Activated CD4-positive, CD25-positive, alpha-beta regulatory T cell (primary cell): ENCODE data around the gene ANKRD2.
"Not testable (repeated sequence)": the region's sequence is repeated elsewhere in the genome, so short reads cannot be mapped to it uniquely, and the experiment has no call there.

Source experiments
- DNase-seq, 4 experiments: peaks; one replicate each; lab custom pipeline; 2025; lab: John Stamatoyannopoulos, UW

ANKRD2 gene, protein sequence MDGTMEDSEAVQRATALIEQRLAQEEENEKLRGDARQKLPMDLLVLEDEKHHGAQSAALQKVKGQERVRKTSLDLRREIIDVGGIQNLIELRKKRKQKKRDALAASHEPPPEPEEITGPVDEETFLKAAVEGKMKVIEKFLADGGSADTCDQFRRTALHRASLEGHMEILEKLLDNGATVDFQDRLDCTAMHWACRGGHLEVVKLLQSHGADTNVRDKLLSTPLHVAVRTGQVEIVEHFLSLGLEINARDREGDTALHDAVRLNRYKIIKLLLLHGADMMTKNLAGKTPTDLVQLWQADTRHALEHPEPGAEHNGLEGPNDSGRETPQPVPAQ

DNA sequence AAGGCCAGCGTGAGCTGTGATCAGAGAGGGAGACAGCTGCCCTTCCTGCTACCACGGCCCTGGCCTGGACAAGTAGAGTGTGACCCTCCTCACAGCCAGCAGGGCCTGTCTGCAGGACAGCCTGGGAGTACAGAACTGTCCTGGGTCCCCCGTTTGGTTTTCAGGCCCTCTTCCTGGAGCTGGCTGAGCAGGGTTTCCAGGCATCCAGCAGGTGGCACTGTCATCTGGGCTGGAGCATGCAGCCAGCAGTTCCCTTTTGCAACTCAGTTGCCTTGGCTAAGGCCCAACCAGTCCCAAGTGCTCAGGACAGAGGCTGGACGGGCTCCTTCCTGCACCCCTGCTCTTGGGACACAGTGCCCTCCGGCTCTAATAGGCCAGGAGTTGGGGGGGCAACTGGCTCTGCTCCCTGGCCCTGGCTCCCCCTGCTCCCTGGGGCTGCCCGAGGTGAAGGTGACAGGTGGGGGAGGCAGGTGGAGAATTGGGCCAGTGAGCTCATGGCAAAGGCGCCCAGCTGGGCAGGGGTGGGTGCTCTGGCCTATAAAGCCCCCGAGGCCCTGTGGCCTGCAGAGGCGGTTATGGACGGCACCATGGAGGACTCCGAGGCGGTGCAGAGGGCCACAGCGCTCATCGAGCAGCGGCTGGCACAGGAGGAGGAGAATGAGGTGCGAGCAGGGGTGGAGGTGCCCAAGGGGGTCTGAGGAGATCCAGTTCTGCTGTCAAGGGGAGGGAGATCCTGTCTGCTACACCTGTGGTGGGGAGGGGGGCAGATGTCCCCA is at the start of gene ANKRD2:
TSS of gene ANKRD2 (plus strand) at position 566 of the 776 bp plus-strand sequence. CDS start at position 576, 10 bp downstream.
- peak; percentile 11 to 26 (median 15) for DNase-seq

- no peak for DNase-seq
Measured at GRCh38 chr10:97522937-97523336, 49.6 kb upstream of the ANKRD2 start.

- no peak for DNase-seq
Measured at GRCh38 chr10:97525086-97525485, 47.5 kb upstream of the ANKRD2 start.

- no peak for DNase-seq
Measured at GRCh38 chr10:97525683-97526110, 46.9 kb upstream of the ANKRD2 start.

DNA sequence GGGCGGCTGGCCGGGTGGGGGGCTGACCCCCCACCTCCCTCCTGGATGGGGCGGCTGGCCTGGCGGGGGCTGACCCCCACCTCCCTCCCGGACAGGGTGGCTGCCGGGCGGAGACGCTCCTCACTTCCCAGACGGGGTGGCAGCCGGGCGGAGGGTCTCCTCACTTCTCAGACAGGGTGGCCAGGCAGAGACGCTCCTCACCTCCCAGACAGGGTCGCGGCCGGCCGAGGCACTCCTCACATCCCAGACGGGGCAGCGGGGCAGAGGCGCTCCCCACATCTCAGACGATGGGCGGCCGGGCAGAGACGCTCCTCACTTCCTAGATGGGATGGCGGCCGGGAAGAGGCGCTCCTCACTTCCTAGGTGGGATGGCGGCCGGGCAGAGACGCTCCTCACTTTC is 43.7 kb upstream of the ANKRD2 start:
- DNase-seq = not testable (repeated sequence)

DNA sequence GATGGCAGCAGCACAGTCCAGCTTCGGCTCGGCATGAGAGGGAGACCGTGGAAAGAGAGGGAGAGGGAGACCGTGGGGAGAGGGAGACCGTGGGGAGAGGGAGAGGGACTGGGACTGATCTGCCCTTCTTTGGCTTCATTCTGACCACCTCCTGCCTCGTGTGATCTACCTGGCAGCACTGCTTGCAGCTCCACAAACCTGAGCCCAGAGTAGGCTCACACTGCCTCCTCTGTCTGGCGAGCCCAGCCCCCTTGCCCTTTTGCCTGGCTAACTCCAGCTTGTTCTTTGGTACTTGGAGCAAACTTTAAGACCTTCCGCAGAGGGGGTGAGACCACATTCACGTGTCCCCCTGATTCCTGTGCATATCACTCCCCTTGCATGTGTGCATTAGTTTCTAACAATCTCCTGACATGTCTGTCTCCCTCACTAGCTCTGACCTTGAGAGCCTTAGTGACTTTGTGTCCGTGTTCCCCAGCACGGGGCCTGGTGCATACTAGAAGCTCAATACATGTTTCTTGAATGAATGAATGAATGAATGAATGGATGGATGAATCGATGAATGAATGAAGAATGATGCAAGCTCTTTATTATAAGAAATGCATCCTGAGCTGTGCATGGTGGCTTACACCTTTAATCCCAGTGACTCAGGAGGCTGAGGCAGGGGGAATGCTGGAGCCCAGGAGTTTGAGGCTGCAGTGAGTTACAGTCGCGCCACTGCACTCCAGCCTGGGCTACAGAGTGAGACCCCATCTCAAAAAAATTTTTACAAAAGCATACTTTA is 42.7 kb upstream of the ANKRD2 start:
- DNase-seq = no peak

- DNase-seq = no peak
Measured at GRCh38 chr10:97531401-97531986, 41.1 kb upstream of the ANKRD2 start.

DNA sequence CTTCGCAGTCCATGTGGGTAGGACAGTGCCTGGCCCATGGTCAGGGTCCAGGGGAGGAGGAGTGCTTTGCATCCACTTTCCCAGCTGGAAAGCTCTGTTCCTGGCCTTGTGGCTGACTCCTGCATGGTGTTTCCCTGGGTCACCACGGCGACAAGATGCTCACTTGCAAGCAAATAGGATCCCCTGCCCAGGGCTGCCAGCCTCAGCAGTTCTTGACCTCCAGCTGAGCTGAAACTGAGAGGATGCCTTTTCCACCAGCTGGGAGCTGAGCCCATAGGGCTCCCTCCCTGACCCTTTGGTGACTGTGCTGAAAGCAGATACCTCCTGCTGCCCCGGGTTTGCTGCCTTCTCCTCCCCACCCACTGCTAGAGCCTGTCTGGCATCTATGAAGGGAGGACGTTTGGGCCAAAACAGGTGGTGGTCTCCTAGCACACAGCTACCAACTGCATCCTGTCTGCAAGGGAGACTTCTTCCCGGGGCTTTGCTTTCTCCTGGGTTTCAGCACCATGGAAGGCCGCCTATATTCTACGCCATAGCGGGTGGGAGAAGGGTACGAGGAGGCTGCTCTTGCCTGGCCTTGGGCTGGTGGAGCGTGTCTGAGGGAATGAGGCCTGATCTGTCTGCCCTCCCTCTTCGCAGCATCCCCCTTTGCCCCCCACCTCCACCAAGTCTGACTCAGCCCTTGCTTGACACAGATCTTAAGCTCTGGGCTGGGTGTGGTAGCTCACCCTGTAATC is 39.5 kb upstream of the ANKRD2 start:
- DNase-seq = no peak

- DNase-seq = no peak
Measured at GRCh38 chr10:97533888-97534287, 38.7 kb upstream of the ANKRD2 start.

DNA sequence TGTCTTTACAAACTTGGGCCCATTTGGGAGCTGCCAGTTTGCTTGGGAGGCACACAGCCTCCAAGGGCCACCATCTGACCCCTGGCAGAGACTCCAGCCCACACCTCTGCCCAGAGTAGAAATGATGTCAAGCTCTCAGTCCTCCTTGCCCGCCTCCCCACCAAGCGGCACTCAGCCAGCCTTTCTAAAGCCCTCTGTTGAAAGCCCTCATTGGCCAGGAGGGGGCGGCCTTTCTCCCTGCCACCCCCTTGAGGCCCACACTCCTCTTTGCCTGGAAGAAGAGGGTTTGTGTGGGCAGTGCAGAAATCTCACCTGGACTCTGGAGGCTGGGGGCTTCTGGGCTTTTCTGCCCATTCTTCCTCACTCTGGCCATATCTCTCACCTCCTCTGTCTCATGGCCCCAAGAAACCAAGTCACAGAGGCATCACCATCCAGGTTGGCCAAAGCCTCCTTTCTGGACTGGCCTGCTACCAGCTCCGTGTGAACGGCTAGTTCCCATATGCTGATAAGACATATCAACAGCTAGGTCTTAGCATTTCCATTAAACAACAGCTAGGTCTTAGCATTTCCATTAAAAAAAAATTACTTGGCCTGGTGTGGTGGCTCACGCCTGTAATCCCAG is 37.7 kb upstream of the ANKRD2 start:
- no peak for DNase-seq

GRCh38 chr10:97537186-97537869 is 35.3 kb upstream of the ANKRD2 start:
- no peak for DNase-seq

DNA sequence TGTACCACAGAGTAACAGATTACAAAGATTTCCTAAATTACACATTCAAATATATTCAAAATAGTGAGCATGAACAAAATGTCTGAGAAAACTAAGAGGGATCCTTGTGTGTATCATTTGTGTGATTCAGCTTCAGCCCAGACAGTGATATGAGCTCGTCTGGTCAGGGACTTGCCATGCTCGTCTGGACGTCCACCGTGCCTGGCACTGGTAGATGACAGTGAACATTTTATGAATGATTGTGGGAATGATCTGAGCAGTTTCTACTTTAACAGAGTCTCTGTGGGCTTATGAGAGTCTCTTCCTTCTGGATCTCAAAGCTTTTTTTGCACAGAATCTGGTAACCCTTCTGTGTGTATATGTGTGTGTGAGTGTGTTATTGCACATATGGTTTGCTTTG is 34.2 kb upstream of the ANKRD2 start:
- no peak for DNase-seq

DNA sequence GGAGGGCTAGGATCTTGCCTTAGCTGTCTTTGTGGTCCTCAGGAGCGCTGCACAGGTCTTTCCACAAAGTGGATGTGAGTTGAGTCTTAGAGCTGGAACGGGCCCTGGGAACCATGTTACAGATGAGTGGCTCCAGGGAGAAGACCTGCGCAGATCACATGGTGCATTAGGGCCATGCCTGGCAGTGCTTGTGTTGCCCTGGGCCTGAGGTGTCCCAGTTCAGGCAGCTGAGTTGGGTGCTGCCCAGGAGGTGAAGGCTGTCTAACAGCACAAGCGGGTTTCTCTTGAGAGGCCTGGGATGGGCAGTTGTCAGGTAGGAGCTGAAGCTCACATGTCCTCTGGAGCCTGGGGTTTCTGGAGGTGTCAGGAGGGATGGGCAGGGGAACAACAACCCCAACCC is 33.7 kb upstream of the ANKRD2 start:
- DNase-seq = no peak

GRCh38 chr10:97539523-97540200 is 32.9 kb upstream of the ANKRD2 start:
- no peak for DNase-seq

- no peak for DNase-seq
Measured at GRCh38 chr10:97540669-97541500, 31.7 kb upstream of the ANKRD2 start.

DNA sequence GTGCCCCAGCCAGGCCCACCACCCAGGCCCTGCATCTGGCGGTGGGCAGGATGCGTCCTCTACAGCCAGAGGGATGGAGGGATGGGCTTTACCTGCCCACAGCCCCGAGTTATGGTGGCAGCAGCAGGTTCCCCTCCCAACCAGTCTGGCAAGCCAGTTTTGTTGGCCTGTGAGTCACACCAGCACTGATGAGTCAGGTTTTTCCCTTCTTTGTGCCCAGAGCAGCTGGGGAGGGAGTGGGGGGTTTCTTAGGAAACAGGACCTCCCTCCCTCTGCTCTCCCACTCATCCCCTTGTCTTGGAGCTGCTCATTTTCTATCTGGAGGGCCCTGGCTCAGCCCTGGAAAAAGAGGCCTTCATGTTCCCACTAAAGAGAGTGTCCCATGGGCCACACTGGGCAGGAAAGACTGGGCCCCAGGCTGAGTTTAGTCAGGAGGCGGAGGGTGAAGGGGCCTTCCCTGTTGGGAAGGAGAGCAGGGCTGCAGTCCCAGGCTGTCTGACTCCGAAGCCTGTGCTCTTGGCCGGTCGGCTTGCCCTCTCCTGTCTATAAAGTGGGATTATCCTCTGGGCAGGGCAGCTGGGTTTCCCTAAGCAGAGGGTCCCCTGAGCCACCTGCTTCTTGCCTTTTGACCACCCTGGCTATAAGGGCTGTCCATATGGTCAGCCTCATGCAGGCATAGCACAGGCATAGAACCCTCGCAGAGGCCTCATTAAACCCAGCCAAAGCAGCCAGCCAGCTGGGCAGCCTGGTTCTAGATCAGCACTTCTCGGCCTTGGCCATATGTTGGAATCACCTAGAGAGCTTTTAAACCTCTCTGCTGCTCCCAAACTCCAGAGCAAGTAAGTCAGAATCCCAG is 30.2 kb upstream of the ANKRD2 start:
- DNase-seq = no peak

- no peak for DNase-seq
Measured at GRCh38 chr10:97543025-97543546, 29.5 kb upstream of the ANKRD2 start.
